HL-60 (cell line): Measurements from ENCODE around the gene TSPAN18.

Experiments
- CTCF ChIP-seq: IDR thresholded peaks from one replicate; pipeline ENCODE4 v1.5.1; 2011; ENCODE audit warnings: low read length, control low read depth, inconsistent platforms; ENCODE audit not compliant: insufficient read depth
- POLR2AphosphoS5 ChIP-seq: IDR thresholded peaks from 2 replicates; pipeline ENCODE4 v1.6.1; 2012; ENCODE audit warnings: low read depth
- SPI1 ChIP-seq: IDR thresholded peaks from 2 replicates; pipeline ENCODE4 v1.6.1; 2012; ENCODE audit warnings: low read depth, mild to moderate bottlenecking, borderline replicate concordance

- no peak for TF ChIP-seq CTCF
- TF ChIP-seq POLR2AphosphoS5: no peak
- TF ChIP-seq SPI1: no peak
Observed at GRCh38 chr11:44771252-44771734, 44.5 kb downstream of the TSPAN18 start.
